Uterine smooth muscle cell (primary cell): ENCODE results near the gene TMEM203. TPM values are rescaled to one million over a fixed set of nuclear protein-coding genes. Genes with fewer than 3 reads are reported as not detected.

Experiments
- total RNA-seq: library from RNA; depleted of rRNA; stranded (reverse); fragments of >200 nt; gene quantifications from 2 replicates; pipeline ENCODE4 v1.2.3, GENCODE V29; 2014

The TMEM203 gene, protein sequence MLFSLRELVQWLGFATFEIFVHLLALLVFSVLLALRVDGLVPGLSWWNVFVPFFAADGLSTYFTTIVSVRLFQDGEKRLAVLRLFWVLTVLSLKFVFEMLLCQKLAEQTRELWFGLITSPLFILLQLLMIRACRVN
- 37.1 and 41.5 TPM in 2 replicates for total RNA-seq

DNA sequence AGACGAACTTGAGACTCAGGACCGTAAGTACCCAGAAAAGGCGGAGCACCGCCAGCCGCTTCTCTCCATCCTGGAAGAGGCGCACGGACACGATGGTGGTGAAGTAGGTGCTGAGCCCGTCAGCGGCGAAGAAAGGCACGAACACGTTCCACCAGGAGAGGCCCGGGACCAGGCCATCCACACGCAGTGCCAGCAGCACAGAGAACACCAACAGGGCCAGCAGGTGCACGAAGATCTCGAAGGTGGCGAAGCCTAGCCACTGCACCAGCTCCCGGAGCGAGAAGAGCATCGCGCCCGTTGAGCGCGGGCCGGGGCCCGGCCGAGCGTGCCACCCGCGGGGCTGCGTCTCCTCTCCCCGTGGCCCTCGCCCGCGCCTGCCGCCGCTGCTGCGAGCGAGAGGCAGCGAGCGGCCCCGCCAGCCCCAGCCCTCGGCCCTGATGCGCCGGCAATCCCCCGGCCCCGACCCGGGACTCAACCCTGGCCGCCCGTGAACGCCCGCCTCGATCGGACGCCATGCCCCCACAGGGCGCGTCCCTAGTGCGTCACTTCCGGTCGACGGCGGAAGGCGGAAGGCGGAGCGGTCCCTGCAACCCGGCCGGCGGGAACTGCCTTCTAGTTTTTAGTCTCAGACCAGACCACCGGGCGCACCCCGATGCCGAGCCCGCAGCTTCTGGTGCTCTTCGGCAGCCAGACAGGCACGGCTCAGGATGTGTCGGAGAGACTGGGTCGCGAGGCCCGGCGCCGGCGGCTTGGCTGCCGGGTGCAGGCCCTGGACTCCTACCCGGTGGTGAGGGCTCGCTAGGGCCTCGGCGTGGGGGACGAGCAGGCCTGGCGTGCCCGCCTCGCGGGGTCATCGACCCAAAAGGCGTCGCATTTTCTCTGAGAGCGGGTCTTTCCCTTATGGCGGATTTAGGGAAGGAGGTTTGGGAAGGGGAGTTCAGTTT, at the start of gene TMEM203, which contains the start of gene NDOR1:
Gene TMEM203, minus strand, starts transcription at position 523 of the 944 bp plus-strand sequence. Its CDS starts 234 bp downstream, at position 289.
Gene NDOR1, plus strand, starts transcription at position 575 of the 944 bp plus-strand sequence. Its CDS starts 78 bp downstream, at position 653.

DNA sequence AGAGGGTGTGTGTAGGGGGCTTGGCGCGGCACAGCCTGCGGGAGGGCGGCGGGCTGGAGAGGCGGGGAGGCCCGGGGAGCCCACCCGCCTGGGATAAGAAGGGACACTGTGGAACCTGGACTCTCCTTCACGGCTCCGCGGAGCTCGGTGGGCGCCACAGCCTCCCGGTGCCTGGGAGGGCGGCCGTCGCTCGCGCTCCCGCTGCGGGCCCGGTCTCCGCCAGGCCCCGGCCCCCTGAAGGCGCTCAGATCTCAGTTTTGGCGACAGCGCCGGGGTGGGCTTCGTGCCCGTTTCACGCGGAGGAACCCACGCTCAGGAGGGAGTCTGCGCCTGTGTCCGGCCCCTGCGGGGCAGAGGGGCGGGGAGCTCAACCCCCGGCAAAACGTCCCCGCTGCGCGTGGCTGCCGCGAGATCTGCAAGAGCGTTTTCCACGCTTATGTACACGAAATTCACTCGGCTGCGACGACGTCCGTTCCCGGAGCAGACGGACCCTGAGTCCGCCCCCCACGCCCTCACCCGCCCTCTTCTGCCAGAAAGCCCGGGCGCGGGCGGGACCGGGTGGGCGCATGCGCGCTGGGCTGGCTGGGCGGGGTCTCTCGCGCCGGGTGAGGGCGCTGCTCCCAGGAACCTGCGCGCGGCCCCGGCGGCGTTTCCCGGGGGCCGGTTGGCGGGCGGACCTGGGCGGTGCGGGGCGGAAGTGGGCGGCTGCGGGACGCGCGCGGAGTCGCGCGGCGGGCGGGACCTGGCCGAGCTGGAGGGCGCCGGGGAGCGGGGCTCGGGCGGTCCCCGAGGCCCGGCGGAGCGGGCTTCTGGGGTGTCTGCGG, 49.4 kb upstream of the TMEM203 start, which contains the start of gene NELFB:
Gene NELFB, plus strand, starts transcription at position 704 of the 824 bp plus-strand sequence.

DNA sequence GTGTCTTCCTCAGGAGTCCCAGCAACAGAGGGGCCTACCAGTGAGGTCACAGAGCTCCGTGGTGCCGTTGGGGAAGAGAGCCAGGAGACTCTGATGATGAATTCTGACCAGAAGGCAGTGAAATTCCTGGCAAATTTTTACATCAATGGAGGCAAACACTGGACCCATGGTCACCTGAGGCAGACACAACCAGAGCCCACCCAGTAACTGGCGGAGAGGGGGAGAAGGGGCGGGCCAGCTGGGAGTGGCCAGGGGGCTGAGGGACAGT, 45.7 kb upstream of the TMEM203 start, which contains the start of gene STPG3:
Gene STPG3, plus strand, starts transcription at position 93 of the 268 bp plus-strand sequence. Its CDS starts 1 bp downstream, at position 94.

DNA sequence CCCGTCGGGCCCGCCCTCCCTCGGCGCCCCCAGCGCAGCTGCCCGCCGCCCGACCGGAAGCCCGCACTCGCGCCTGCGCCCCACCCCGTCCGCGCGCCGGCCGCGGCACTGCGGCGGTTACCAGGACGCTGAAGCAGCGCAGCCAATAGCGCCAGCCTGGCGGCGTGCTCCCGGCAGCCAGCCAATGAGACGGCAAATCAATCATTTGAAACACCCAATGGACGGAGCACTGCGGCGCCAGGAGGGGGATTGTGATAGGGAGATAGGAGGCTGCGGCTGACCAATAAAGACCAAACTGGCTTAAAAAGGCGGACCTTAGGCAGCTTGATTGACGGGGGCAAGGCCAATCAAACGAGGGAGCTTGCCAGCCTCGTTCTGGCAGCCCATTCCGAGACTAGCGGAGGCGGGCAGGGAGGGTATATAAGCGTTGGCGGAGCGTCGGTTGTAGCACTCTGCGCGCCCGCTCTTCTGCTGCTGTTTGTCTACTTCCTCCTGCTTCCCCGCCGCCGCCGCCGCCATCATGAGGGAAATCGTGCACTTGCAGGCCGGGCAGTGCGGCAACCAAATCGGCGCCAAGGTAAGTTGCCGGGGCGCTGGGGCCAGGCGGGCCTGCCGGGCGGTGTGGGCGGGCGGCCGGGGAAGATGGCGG, 35.5 kb upstream of the TMEM203 start, which contains the start of gene TUBB4B:
Gene TUBB4B, plus strand, starts transcription at position 447 of the 649 bp plus-strand sequence. Its CDS starts 74 bp downstream, at position 521.

DNA sequence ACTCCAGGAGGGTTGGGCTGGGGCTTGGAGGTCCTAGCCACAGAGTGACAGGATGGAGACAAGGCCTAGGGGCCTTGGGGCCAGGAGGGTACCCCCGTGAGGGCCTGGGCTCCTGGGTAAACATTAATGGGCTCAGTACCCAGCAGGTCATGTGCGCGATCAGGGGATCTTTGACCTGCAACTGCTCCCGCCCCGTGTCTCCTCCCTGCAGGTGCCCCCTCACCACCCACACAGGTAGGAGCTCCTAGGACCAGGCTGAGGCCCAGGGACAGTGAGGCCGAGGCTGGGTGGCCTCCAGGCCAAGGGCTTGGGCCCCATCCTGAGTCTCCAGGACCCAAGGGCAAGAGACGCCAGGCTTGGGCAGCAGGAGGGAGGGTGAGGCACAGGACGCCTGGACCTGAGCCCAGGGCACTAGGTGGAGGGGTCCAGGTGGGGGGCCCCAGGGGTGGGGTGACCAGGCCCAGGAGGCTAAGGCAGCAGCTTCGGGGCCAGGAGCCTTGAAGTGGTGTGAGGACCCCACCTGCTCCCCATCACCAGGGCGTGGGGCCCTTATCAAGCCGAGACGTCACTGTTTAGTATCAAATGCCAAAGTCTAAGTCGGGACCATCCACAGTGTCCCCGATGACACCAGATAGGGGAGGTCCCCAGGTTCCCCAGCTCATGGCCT, 25.4 kb upstream of the TMEM203 start, which contains the start of gene SLC34A3:
Gene SLC34A3, plus strand, starts transcription at position 197 of the 667 bp plus-strand sequence. CDS start 802 bp downstream, outside the sequence.

DNA sequence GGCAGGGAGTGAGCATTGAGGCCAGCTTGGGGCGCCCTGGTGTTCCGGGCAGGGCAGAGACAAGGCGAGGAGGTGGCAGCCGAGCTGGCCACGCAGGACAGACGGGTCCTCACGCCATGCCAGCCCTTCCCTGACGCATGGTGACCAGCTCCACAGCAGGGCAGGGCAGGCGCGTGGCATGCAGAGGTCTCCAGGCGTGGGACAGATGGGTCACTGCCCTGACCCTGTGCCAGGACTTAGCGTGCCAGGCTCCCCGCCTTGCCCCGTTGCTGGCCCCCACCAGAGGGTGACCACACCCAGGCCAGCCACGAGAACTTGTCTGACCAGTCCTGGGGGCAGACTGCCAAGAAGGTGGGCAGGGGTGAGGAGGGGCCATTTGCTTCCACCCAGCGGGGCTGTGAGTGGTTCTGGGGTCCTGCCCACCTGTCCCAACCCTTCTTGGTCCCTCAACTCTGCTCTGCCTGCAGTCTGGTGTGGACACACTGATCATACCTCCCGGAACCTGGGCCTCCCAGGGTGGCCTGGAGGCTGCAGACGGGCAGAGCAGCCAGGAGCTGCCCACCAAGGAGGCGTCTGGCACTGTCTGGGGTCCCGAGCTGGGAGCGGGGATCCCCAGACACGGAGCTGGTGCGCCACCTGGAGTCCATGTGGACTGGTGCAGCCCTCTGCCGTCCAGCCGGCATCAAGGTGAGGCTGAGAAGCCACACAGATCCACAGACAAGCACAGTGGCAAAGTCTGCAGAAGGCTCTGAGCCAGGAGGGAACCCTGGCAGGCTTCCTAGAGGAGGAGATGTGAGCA, 21.8 kb upstream of the TMEM203 start, which contains the start of gene RNF224:
Gene RNF224, plus strand, starts transcription at position 449 of the 799 bp plus-strand sequence. CDS start 834 bp downstream, outside the sequence.

DNA sequence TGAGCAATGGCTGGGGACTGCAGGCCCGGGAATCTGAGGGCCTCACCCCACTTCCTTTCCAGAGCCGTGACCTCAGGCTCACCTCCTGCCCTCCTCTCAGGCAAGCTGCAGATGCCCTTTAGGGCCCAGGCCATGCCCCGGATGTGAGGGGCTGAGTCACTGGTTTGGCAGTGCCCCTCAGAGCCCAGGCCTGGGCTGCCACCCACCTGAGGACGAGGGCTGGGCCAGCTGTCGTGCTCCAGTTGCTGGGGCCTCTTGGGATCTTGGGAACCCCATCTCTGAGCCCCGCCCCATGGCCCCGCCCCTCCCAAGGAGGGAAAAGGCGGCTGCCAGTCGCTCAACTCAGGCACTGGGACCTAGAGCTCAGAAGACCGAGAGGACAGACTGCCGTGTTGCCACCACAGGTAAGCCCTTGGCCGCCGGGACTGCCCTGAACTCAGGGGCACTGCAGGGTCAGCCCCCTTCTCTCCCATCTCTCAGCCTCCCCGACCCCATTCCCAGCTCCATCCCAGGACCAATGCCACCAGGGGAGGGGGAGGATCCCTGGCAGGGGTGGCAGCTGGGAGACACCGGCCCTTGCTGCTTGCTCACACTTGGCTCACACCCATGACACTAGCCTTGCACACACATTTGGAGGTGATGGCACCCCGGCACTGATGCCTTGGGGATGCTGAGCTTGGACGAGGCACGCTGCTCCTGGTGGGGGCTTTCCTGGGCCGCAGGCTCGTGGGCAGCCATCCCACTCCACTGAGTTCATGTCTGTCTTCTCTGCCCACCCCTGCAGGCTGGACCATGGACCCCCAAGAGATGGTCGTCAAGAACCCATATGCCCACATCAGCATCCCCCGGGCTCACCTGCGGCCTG, 19.6 kb upstream of the TMEM203 start, which contains the start of gene CYSRT1:
Gene CYSRT1, plus strand, starts transcription at position 345 of the 865 bp plus-strand sequence. Its CDS starts 448 bp downstream, at position 793.

DNA sequence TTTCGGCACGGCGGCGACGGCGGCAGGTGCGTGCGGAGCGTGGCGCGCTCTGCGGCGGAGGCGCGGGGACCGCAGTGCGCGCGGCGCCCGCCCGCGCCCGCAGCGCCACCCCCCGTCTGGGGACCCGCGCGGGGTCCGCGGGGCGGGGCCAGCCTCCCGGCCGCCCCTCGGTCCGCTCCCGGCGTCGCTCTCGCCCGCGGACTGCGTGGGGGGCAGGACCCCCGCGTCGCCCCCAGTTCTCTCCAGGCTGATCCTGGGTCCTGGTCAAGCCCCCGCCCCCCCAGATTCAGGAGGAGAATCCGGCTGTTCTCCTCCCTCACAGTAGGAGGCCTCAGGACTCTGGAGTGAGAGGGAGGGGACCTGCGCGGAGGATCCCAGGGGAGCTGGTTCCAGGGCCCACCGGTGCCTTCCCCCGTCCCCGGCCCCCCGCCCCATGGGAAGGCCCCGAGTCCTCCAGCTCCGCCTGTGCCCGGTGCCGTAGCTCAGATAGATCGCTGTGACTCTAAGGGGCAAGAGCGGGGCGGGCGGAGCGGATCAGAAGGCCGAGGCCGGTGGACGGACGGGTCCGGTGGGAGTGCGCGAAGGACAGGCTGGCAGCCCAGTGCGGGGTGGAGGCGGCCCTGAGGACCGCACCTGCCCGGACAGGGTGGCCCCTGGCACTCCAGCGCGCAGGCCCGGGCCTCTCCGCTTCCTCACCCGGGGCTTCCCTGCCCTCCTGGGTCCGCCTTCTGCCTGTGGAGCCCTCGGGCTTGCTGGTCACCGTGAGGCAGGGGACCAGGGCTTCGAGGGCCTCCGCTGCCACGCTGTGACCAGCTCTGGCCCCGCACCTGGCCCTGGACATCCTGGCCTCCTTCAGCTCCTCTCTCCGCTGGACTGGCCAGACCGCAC, 17.0 kb upstream of the TMEM203 start, which contains the start of gene RNF208:
Gene RNF208, minus strand, starts transcription at position 51 of the 888 bp plus-strand sequence. CDS start 1,028 bp downstream, outside the sequence.

DNA sequence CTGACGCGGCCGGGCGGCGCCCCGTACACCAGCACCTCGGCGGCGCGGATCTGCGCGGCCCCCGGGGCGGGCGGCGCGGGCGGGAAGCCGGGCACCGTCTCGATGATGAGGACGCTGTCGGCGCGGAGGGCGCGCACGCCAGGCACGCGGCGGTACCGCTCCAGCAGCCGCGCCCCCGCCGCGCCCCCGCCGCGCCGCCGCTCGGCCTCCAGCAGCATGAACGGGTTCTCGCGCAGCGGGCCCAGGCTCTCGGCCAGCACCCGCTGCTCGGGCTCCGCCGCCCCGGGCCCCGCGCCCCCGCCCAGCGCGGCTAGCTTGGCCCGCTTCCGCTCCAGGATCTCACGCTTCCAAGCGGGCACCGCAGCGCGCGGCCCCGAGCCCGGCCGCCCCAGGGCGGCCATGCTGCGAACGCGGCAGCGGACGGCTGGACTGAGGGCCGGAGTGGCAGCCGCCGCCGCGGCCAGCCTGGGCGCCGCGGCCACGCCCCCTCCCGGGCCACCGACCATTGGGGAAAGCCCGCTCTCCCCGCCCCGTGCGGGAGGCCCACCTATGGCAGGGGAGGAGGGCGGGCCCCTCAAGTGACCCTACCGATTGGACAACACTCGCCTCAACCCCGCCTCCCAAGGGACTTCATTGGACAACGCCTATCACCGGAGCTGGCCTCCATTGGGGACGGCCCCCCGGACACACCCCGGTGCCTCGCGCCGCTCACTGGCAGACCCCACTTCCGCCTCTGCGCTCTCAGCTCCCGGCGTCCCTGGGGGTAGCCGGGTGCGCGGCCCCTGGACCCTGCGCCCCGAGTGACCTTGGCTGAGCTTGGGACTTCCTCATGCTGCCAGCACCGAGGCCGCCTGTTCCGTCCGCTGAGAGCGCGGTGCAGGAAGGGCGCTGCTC, 4.9 kb downstream of the TMEM203 start, which contains the start of gene TPRN:
Gene TPRN, minus strand, starts transcription at position 431 of the 894 bp plus-strand sequence. Its CDS starts 30 bp downstream, at position 401.

DNA sequence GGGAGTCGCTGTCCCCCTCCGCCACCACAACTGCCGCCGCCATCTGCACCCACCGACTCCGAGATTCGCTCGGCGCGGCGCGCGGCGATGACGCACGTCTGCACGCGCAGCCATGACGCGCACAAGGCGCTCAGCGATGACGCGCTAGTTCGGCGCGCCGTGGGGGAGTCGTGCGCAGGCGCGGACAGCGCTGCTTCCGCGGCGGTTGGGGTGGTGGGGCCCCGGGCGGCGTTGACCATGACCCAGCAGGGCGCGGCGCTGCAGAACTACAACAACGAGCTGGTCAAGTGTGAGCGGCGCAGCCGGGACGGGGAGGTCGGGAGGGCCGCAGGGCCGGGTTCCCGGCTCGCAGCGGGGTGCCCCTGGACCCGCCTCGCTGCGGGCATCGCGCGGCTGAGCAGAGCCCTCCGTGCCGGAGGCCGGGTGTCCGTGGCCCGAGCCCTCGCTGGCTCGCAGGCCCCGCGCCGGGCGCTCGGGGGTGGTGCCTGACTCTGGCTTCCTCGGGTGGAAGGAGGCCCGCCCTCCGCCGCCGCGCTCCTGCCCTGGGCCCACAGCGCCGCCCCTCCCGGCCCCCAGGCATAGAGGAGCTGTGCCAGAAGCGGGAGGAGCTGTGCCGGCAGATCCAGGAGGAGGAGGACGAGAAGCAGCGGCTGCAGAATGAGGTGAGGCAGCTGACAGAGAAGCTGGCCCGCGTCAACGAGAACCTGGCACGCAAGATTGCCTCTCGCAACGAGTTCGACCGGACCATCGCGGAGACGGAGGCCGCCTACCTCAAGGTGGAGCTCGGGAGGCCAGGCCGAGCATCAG, 16.8 kb downstream of the TMEM203 start, which contains the start of the genes ANAPC2 and SSNA1:
Gene ANAPC2, minus strand, starts transcription at position 71 of the 807 bp plus-strand sequence. Its CDS starts 28 bp downstream, at position 43.
Gene SSNA1, plus strand, starts transcription at position 187 of the 807 bp plus-strand sequence. Its CDS starts 51 bp downstream, at position 238.

DNA sequence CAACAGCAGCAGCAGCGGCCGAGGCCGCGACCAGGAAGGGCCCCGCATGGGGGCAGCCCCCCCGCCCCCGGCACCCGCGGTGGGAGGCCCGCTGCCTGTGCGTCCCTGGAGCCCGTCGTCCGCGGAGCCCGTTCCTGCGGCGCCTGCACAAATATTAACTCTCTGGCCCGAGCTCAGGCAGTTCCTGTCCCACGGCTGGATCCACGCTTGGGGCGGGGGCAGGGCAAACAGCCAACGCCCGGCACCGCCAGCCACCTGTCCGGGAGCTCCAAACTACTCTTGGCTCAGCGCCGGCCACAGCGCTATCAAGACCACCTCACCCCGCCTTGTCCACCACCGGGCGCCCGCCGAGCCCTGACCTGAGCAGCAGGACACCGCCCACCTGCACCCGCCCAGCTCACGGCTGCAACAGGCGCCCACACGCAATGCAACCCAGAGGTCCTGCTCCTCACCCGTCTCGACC, 35.5 kb downstream of the TMEM203 start, which contains the start of gene LRRC26:
Gene LRRC26, minus strand, starts transcription at position 156 of the 463 bp plus-strand sequence. Its CDS starts 108 bp downstream, at position 48.

